GM18870 (cell line): Measurements from ENCODE around the gene HSD17B1.
"Not testable (repeated sequence)": the region's sequence is repeated elsewhere in the genome, so short reads cannot be mapped to it uniquely, and the experiment has no call there.

Experiments used
- ATAC-seq: cut with Tn5 transposase; IDR thresholded peaks from one replicate; pipeline ENCODE4 v1.9.1; 2021; ENCODE audit warnings: moderate library complexity; ENCODE audit not compliant: unreplicated experiment

Gene HSD17B1

DNA sequence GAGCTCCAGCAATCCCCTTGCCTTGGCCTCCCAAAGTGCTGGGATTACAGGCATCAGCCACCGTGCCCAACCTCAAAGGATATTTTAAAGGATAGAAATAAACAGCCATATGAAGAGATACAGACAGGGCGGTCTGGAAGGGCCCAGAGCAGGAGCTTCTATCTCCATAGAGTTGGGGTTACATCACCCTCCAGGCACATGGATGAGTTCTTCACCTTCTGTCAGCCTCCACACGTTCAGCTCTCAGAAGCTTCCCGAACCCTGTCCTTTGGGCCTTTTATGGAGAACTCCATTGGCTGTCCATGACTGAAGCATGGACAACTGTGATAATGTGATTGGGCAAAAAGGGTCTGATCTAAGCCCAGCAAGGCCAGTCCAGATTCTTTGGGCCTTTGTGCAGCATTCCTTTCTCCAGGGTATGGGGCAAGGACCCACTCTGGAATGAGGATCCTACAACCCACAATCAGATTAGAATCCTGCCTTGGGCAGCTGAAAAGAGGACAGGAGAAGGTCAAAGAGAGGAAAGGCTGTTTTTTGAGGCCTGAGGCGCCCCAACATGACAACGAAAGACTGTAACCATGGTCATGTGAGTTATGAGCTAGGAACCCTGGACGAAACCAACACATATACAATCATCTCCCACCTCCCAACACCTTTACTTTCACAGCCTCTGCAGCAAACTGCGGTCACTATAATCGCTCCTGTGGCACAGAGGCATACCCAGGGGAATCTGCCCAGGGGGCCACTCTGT, 6.8 kb upstream of the HSD17B1 start:
- not testable (repeated sequence) for ATAC-seq

DNA sequence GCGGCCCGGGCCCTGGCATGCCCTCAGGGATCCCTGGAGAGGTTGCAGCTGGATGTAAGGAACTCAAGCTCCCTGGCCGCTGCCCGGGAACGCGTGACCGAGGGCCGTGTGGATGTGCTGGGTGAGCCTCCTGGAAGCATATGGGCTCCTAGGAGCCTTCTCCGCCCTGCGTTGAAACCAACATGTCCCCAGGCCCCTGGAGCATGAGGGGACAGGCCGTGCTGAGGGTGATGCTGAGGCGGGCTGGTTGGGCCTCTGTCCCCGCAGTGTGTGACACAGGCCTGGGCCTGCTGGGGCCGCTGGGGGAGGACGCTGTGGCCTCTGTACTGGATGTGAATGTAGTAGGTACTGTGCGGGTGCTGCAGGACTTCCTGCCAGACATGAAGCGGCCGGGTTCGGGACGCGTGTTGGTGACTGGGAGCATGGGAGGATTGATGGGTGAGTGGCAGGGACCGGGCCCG, 5.7 kb upstream of the HSD17B1 start:
- no peak for ATAC-seq

DNA sequence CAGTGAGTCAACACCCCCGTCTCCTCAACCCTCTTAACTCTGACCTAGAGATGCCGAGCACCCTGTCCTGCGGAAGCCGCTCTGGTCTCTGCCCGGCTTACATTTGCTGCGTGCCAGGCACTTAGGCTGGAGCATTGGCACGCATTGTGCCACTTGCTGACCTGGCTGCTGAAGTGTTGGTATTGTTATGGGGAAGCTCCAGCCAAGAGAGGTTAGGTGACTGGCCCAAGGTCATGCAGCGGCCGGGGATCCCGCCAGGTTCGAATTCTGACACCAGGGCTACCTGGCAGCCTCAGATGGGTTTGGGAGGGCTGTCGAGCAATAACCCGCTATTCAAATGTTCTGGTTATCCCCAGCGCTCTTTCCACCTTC, 5.0 kb upstream of the HSD17B1 start:
- ATAC-seq: no peak

DNA sequence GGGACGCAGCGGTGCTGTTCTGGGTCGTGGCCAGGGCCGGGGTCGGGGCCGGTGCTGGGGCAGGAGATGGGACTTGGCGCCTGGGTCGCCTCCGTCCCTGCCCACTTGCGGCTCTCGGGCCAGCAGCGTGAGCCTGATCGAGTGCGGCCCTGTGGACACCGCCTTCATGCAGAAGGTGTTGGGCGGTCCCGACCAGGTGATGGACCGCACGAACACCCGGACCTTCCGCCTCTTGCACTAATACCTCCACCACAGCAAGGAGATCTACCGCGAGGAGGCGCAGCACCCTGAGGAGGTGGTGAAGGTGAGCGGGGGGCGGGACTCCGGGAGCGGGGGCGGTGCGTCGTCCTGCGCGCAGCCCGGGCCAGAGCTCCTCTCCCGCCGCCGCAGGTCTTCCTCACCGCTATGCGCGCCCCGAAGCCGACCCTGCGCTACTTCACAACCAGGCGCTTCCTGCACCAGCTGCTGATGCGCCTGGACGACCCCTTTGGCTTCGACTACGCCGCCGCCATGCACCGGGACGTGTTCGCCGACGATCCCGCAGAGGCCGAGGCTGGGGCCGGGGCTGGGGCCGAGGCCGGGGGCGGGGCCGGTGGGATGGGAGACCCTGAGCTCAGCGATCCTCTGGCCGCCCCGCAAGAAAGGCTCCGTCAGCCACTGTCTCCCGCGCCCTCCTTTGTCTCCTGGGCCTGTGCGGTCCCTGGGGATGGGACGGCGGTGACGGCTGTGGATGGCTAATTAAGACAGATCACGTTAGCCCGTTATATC, 4.5 kb upstream of the HSD17B1 start:
- no peak for ATAC-seq

DNA sequence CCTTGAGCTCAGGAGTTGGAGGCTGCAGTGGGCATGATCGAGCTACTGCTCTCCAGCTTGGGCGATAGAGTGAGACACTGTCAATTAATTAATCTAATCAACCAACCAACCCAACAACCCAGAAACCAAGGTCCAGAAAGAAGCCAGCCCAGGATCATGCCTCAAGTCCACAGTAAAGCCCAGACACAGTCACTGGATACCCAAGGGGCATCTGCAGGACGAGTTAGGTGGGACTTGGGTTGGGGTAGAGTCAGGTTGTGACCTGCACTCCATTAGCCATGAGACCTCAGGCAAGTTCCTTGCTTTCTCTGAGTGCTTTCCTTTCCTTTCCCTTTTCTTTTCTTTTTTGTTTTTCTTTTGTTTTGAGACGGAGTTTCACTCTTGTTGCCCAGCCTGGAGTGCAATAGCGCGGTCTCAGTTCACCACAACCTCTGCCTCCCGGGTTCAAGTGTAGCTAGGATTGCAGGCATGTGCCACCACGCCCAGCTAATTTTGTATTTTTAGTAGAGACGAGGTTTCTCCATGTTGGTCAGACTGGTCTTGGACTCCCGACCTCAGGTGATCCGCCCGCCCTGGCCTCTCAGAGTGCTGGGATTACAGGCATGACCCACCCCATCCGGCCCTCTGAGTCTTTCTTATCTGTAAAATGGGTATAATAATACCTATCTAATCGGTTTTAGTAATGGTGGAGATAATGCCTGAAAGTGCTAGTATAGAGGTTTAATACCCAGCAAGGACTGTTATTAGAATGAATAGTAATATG, 3.5 kb upstream of the HSD17B1 start:
- ATAC-seq: no peak

DNA sequence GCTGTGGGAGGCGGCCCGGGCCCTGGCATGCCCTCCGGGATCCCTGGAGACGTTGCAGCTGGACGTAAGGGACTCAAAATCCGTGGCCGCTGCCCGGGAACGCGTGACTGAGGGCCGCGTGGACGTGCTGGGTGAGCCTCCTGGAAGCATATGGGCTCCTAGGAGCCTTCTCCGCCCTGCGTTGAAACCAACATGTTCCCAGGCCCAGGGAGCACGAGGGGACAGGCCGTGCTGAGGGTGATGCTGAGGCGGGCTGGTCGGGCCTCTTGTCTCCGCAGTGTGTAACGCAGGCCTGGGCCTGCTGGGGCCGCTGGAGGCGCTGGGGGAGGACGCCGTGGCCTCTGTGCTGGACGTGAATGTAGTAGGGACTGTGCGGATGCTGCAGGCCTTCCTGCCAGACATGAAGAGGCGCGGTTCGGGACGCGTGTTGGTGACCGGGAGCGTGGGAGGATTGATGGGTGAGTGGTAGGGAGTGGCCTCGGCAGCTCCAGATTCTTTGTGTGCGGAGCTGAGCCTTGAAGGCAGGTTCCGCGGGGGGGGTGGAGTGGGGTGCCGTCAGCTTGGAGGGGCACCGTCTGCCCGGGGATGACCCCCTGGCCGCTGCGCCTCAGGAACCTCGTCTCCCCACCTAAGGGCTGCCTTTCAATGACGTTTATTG, 567 bp downstream of the HSD17B1 start:
- ATAC-seq: no peak

DNA sequence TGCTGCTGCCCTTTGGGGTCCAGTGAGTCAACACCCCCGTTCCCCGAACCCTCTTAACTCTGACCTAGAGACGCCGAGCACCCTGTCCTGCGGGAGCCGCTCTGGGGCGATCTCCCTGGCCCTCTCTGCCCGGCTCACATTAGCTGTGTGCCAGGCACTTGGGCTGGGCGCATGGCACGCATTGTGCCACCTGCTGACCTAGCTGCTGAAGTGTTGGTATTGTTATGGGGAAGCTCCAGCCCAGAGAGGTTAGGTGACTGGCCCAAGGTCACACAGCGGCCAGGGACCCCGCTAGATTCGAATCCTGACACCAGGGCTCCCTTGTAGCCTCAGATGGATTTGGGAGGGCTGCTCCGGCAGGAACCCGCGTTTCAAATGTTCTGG, 1.1 kb downstream of the HSD17B1 start:
- no peak for ATAC-seq

DNA sequence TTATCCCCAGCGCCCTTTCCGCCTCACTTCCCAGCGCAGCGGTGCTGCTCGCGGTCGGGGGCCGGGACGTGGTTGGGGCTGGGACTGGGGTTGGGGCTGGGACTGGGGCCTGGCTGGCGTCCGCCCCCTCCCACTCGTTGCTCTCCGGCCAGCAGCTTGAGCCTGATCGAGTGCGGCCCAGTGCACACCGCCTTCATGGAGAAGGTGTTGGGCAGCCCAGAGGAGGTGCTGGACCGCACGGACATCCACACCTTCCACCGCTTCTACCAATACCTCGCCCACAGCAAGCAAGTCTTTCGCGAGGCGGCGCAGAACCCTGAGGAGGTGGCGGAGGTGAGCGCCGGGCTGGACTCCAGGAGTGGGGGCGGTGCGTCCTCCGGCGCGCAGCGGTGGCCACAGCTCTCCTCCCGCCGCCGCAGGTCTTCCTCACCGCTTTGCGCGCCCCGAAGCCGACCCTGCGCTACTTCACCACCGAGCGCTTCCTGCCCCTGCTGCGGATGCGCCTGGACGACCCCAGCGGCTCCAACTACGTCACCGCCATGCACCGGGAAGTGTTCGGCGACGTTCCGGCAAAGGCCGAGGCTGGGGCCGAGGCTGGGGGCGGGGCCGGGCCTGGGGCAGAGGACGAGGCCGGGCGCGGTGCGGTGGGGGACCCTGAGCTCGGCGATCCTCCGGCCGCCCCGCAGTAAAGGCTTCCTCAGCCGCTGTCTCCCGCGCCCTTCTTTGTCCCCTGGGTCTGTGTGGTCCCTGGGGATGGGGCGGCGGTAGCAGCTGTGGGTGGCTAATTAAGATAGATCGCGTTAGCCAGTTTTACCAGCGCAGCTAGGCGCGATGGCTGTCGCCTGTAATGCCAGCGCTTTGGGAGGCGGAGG, 1.8 kb downstream of the HSD17B1 start:
- peak; percentile 35 for ATAC-seq

DNA sequence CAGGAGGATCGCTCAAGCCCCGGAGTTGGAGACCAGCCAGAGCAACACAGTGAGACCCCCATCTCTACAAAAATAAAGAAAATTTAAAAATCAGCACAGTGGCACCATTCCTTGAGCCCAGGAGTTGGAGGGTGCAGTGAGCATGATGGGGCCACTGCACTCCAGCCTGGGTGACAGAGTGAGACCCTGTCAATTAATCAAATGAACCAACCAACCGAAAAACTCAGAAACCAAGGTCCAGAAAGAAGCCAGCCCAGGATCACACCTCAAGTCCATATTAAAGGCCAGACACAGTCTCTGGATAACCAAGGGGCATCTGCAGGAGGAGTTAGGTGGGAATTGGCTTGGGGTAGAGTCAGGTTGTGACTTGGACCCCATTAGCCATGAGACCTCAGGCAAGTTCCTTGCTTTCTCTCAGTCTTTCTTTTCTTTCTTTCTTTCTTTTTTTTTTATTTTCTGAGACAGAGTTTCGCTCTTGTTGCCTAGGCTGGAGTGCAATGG, 2.4 kb downstream of the HSD17B1 start:
- no peak for ATAC-seq

DNA sequence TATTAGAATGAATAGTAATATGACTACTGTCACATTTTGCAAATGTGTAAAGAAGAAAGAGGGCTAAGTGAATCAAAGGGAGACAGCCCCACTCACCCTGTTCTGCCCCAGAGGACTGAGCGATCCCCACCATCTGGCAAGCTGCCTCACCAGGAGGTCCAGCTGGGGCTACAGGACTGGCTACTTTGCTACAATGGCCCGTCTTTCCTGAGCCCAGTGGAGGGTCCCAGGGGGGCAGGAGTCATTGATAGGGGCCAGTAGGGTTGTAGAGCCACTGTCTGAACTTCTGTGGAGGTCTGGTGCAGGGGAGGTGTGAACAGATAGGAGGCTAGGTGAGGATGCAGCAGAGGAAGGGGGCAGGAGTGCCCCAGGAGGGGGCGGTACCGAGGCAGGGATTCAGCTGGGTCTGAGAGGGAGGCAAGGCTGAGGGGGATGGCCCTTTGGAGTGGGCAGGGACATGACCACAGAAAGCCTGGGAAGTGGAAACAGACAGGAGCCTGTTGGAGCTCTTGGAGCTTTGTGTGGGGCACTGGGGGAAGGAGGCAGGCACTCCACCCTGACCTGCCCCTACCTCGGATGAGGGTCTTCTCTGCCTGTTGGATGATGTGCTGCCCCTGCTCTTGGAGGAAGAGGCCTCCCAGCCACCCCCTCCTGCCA, 3.4 kb downstream of the HSD17B1 start:
- ATAC-seq: not testable (repeated sequence)

DNA sequence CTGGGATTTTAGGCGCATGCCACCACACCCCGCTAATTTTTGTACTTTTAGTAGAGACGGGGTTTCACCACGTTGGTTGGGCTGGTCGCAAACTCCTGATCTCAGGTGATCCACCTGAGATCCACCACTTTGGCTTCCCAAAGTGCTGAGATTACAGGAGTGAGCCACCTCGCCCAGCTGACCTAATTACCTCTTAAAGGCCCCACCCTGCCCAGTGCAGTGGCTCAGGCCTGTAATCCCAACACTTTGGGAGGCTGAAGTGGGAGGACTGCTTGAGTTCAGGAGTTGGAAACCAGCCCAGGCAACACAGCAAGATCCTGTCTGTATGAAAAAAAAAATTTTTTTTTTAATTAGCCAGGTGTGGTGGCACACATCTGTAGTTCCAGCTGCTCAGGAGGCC, 6.4 kb downstream of the HSD17B1 start:
- ATAC-seq: no peak

DNA sequence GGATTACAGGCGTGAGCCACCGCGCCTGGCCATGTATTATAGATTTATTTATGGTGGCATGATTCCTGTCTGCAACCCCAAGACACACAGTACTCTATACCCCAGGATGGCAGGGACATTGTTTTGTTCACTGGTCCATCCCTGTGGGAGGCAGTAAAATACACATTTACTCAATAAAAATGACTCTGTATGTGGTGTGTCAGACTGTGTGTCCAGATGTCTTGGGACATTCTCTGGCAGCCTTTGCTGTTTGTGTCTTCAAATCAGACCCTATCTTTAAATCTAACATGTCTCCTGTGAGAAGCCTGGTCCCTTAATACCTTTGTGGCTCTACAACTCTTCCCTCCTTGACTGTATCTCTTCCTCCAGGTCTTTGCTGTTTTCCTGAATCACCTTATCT, 7.5 kb downstream of the HSD17B1 start:
- no peak for ATAC-seq

DNA sequence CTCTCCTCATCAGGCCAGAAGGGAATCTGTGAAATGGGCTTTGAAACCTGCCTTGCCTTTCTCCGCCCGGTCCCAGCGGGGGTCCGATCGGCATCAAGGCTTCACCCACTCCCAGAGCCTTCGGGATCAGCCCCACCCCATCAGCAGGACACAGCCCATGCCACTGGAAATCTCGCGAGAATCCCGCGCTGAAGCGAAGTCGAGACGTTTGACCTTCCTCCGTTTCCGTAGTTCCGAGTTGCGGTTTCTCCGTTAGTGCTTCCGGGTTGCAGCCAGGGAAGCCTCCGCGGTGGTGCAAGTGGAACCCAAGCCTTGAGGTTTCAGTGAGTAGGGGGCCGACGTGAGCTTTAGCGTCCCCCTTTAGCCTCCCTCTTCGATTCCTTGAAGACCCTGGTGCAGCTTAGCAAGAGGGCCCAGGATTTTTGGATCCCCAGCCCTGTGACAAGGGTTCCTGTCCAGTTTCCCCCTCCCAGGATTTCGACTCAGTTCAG, 9.2 kb downstream of the HSD17B1 start, which contains the start of gene COASY:
TSS of gene COASY (plus strand) at position 252 of the 491 bp plus-strand sequence. CDS start 475 bp downstream, outside the sequence.
- ATAC-seq: no peak

DNA sequence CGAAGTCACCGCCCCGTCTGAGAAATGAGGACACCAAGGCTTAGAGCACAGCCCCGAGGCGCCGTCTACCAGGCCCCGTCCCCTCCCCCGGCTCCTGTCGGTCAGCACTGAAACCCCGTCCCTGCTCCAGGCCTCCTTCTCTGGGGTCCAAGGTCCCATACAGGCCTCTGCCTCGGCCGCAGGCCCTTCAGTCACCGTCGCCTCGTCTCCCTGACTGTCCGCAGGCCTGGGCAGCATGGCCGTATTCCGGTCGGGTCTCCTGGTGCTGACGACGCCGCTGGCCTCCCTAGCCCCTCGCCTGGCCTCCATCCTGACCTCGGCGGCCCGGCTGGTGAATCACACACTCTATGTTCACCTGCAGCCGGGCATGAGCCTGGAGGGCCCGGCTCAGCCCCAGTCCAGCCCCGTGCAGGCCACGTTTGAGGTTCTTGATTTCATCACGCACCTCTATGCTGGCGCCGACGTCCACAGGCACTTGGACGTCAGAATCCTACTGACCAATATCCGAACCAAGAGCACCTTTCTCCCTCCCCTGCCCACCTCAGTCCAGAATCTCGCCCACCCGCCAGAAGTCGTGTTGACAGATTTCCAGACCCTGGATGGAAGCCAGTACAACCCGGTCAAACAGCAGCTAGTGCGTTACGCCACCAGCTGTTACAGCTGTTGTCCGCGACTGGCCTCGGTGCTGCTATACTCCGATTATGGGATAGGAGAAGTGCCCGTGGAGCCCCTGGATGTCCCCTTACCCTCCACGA, 9.8 kb downstream of the HSD17B1 start:
- no peak for ATAC-seq

DNA sequence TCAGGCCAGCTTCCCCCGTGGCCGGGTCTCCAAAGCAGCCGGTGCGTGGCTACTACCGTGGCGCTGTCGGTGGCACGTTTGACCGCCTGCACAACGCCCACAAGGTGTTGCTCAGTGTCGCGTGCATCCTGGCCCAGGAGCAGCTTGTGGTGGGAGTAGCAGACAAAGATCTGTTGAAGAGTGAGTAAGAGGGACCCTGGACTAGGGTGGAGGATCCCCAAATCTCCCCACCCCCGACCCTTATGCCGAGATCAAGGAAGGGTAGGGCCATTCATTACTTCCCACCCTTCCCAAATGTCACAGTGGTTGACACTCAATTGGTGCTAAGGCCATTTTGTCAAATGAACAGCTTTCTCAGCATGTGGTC, 10.4 kb downstream of the HSD17B1 start:
- ATAC-seq: no peak

DNA sequence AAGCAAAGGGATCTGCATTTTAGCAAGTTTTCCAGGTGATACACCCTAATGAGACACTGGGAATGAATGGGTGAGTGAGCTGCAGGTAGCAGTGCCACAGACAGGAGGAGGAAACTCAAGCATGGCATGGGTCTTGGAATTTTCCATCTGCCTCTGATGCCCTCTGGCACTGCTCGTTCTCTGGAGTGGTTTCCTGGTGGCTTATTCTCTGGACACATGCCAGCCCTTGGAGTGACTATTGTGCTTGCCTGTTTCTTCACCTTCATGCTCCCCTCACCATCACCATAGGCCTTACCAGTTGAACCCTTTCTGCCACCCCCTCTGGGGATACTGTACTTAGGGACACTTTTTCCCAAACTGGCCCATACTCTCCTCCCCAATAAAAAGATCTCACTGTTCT, 10.8 kb downstream of the HSD17B1 start:
- ATAC-seq: no peak

DNA sequence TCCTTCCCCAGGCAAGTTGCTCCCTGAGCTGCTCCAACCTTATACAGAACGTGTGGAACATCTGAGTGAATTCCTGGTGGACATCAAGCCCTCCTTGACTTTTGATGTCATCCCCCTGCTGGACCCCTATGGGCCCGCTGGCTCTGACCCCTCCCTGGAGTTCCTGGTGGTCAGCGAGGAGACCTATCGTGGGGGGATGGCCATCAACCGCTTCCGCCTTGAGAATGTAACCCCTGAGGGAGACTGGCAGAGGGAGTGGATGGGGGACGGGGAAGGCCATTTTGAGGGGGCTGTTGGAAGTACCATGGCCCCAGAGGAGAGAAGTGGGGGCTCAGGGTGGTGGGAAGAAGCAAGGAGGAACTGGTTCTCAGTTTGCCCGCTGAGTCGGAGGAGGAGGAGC, 11.2 kb downstream of the HSD17B1 start:
- no peak for ATAC-seq

DNA sequence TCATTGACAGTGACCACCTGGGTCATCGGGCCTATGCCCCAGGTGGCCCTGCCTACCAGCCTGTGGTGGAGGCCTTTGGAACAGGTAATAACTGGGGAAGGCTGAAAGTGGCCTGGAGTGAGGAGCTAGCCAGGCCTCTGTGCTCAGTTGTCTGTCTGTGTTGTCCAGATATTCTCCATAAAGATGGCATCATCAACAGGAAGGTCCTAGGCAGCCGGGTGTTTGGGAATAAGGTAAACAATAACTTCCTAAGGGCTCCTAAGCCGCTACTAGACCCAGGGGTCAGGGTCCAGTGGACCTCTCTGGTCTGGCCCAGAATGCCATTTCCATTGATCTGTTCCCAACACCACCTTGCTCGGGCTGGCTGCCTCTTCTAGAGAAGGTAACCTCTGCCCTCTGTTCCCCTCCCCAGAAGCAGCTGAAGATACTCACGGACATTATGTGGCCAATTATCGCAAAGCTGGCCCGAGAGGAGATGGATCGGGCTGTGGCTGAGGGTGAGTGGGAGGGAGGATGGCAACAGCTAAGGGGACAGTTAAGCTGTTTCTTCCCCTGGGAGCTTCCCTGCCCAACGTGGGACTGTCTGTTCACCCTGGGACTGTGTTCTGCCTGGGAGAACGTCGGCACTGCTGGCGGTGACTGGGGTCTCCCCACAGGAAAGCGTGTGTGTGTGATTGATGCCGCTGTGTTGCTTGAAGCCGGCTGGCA, 12.2 kb downstream of the HSD17B1 start:
- ATAC-seq: no peak
